IMR-90 (cell line): Measurements from ENCODE around the gene NAGPA. TPM values are rescaled to one million over a fixed set of nuclear protein-coding genes. Genes with fewer than 3 reads are reported as not detected.

ENCODE experiments used
- ATAC-seq: fragments of 200-7000 bp; cut with Tn5 transposase; 2 replicates; pipeline ENCODE4 v1.9.1; 2020; ENCODE audit warnings: low read depth, mild to moderate bottlenecking, moderate library complexity
- BruUV-seq: library from RNA; stranded (reverse); fragments of 400-500 nt; replicated peaks from 2 replicates; lab custom pipeline; 2021; lab: Mats Ljungman, UMichigan
- CTCF ChIA-PET: fragments of 300-600 bp; formaldehyde crosslinking; extraction: SDS; loops from one replicate; lab custom pipeline; 2021; ENCODE audit warnings: antibody characterized with exemption; lab: Yijun Ruan, JAX
- POLR2A ChIA-PET: fragments of 300-600 bp; sonication (Branson Sonifier 250); formaldehyde crosslinking; loops from one replicate; lab custom pipeline; 2022; ENCODE audit warnings: antibody characterized with exemption; ENCODE audit not compliant: unreplicated experiment; lab: Charles Lee
- DNase-seq: peaks from one replicate; pipeline ENCODE4 v3.0.0; 2013
- H2AFZ ChIP-seq: replicated peaks from 2 replicates; pipeline ENCODE3; 2013; ENCODE audit warnings: low read length, mild to moderate bottlenecking; ENCODE audit not compliant: poor library complexity
- H2AK5ac ChIP-seq: 2 replicates; pipeline ENCODE4 v1.6.1; 2013; ENCODE audit warnings: low read depth, low read length, inconsistent platforms
- H2AK9ac ChIP-seq: replicated peaks from 2 replicates; pipeline ENCODE3; 2013; ENCODE audit warnings: mild to moderate bottlenecking, low read depth, low read length, moderate library complexity; ENCODE audit not compliant: poor library complexity
- H2BK120ac ChIP-seq: 2 replicates; pipeline ENCODE4 v1.6.1; 2013; ENCODE audit warnings: low read depth, low read length, inconsistent platforms
- H2BK15ac ChIP-seq: 3 replicates; pipeline ENCODE4 v1.6.1; 2013; ENCODE audit warnings: low read depth, low read length, inconsistent platforms
- H2BK20ac ChIP-seq: 2 replicates; pipeline ENCODE4 v1.6.1; 2013; ENCODE audit warnings: low read depth, mild to moderate bottlenecking, inconsistent platforms, low read length, moderate library complexity
- H2BK5ac ChIP-seq: 2 replicates; pipeline ENCODE4 v1.6.1; 2013; ENCODE audit warnings: mild to moderate bottlenecking, low read depth, low read length, inconsistent platforms; ENCODE audit not compliant: poor library complexity, severe bottlenecking
- H3K14ac ChIP-seq: replicated peaks from 2 replicates; pipeline ENCODE4 v1.6.1; 2013; ENCODE audit warnings: low read depth, low read length, inconsistent platforms
- H3K18ac ChIP-seq: 2 replicates; pipeline ENCODE4 v1.6.1; 2013; ENCODE audit warnings: low read depth, low read length, control low read depth
- H3K23ac ChIP-seq: 2 replicates; pipeline ENCODE4 v1.6.1; 2013; ENCODE audit warnings: low read depth, low read length, inconsistent platforms
- H3K27ac ChIP-seq: 2 replicates; pipeline ENCODE4 v1.5.1; 2013; ENCODE audit warnings: mild to moderate bottlenecking, control low read depth, low read length; ENCODE audit not compliant: insufficient read depth
- H3K27me3 ChIP-seq: 2 replicates; pipeline ENCODE4 v1.6.1; 2013; ENCODE audit warnings: low read length; ENCODE audit not compliant: control insufficient read depth, insufficient read depth
- H3K36me3 ChIP-seq: 2 replicates; pipeline ENCODE4 v1.6.1; 2013; ENCODE audit warnings: low read length, mixed read lengths; ENCODE audit not compliant: control insufficient read depth, insufficient read depth
- H3K4ac ChIP-seq: 2 replicates; pipeline ENCODE4 v1.6.1; 2013; ENCODE audit warnings: low read depth, low read length, inconsistent platforms
- H3K4me1 ChIP-seq: 2 replicates; pipeline ENCODE4 v1.6.1; 2013; ENCODE audit warnings: low read length, mixed read lengths; ENCODE audit not compliant: control insufficient read depth, insufficient read depth
- H3K4me2 ChIP-seq: 2 replicates; pipeline ENCODE4 v1.6.1; 2013; ENCODE audit warnings: low read depth, mild to moderate bottlenecking, control low read depth, low read length, moderate library complexity
- H3K4me3 ChIP-seq: 2 replicates; pipeline ENCODE4 v1.5.1; 2013; ENCODE audit warnings: low read depth, mild to moderate bottlenecking, control low read depth, low read length, moderate library complexity; ENCODE audit not compliant: insufficient read depth
- H3K56ac ChIP-seq: 2 replicates; pipeline ENCODE4 v1.6.1; 2013; ENCODE audit warnings: low read length, inconsistent platforms; ENCODE audit not compliant: insufficient read depth; ENCODE audit errors: extremely low read depth
- H3K79me1 ChIP-seq, 2 experiments: 2 replicates each; pipeline ENCODE4 v1.6.1; 2013; ENCODE audit warnings: low read length in 2 of 2, inconsistent platforms in 1 of 2, low read depth in 1 of 2
- H3K9ac ChIP-seq: 2 replicates; pipeline ENCODE4 v1.6.1; 2013; ENCODE audit warnings: low read depth, low read length, control low read depth
- H3K9me1 ChIP-seq: 2 replicates; pipeline ENCODE4 v1.6.1; 2013; ENCODE audit warnings: low read length, inconsistent platforms; ENCODE audit not compliant: insufficient read depth
- H3K9me3 ChIP-seq: 2 replicates; pipeline ENCODE4 v1.6.1; 2013; ENCODE audit warnings: low read length; ENCODE audit not compliant: control insufficient read depth, insufficient read depth
- H4K20me1 ChIP-seq: 2 replicates; pipeline ENCODE4 v1.6.1; 2013; ENCODE audit warnings: low read length, inconsistent platforms; ENCODE audit not compliant: insufficient read depth
- H4K5ac ChIP-seq: 2 replicates; pipeline ENCODE4 v1.6.1; 2013; ENCODE audit warnings: mild to moderate bottlenecking, low read depth, low read length, control low read depth
- H4K8ac ChIP-seq, 2 experiments: 2 replicates each; pipeline ENCODE4 v1.6.1; 2013; ENCODE audit warnings: low read depth in 2 of 2, low read length in 2 of 2, control low read depth in 1 of 2, inconsistent platforms in 1 of 2
- H4K91ac ChIP-seq: 2 replicates; pipeline ENCODE4 v1.6.1; 2013; ENCODE audit warnings: low read depth, low read length, inconsistent platforms; ENCODE audit not compliant: insufficient read depth
- CEBPB ChIP-seq: IDR thresholded peaks from 2 replicates; pipeline ENCODE4 v1.6.1; 2012; ENCODE audit warnings: low read depth, low read length, improper control_type of control experiment
- CHD1 ChIP-seq: IDR thresholded peaks from 2 replicates; pipeline ENCODE4 v1.6.1; 2012; ENCODE audit warnings: low read depth, low read length, improper control_type of control experiment
- CTCF ChIP-seq: conservative IDR thresholded peaks from 2 replicates; pipeline ENCODE4 v1.5.1; 2012; ENCODE audit warnings: mild to moderate bottlenecking, low read depth, low read length, improper control_type of control experiment
- MAFK ChIP-seq: IDR thresholded peaks from 2 replicates; pipeline ENCODE4 v1.6.1; 2012; ENCODE audit warnings: low read depth, low read length, improper control_type of control experiment
- MAZ ChIP-seq: IDR thresholded peaks from 2 replicates; pipeline ENCODE4 v1.6.1; 2012; ENCODE audit warnings: low read depth, mild to moderate bottlenecking, low read length, improper control_type of control experiment, moderate library complexity, borderline replicate concordance
- RAD21 ChIP-seq: IDR thresholded peaks from 2 replicates; pipeline ENCODE4 v1.6.1; 2012; ENCODE audit warnings: low read length, improper control_type of control experiment
- RCOR1 ChIP-seq: IDR thresholded peaks from 2 replicates; pipeline ENCODE4 v1.6.1; 2012; ENCODE audit warnings: mild to moderate bottlenecking, low read length, improper control_type of control experiment; ENCODE audit not compliant: insufficient replicate concordance
- SMC3 ChIP-seq: fragments of 150-350 bp; IDR thresholded peaks from 2 replicates; pipeline ENCODE4 v1.6.1; 2016; ENCODE audit warnings: low read depth, mild to moderate bottlenecking, antibody characterized with exemption, low read length, moderate library complexity
- USF2 ChIP-seq: fragments of 150-350 bp; IDR thresholded peaks from 2 replicates; pipeline ENCODE4 v1.6.1; 2017; ENCODE audit warnings: mild to moderate bottlenecking, antibody characterized with exemption, low read length, low read depth
- WGBS, 2 experiments: methylation state at CpG; one replicate each; pipeline versions ENCODE4 v1.1.5 to v1.1.7; 2013; ENCODE audit warnings: missing lambda C conversion rate in 2 of 2; ENCODE audit not compliant: insufficient read length in 1 of 2; ENCODE audit errors: extremely low coverage in 2 of 2; 5-methylcytosine and 5-hydroxymethylcytosine counted together
- dilution Hi-C: fragments of 300-500 bp; cut with HindIII; formaldehyde crosslinking; loops from one replicate; pipeline ENCODE4 v1.14.3; 2018; ENCODE audit warnings: low sequenced_read_pairs; ENCODE audit not compliant: unreplicated experiment
- in situ Hi-C: fragments of 300-500 bp; cut with MboI; formaldehyde crosslinking; loops from 3 replicates; pipeline ENCODE4 v1.14.3; 2019; ENCODE audit warnings: low sequenced_read_pairs, inconsistent platforms, mixed read lengths
- intact Hi-C: fragments of 100-400 bp; cut with micrococcal nuclease; formaldehyde crosslinking; loops from 2 replicates; pipeline ENCODE4 v1.10.0; 2022
- polyA plus RNA-seq, 3 experiments: library from polyadenylated mRNA; depleted of rRNA; stranded (reverse); fragments of >200 nt; gene quantifications; 2 replicates each; pipeline ENCODE4 v1.2.3, GENCODE V29; 2012; ENCODE audit warnings: low replicate concordance in 1 of 3
- total RNA-seq: library from RNA; depleted of rRNA; stranded (reverse); fragments of >200 nt; gene quantifications from 2 replicates; pipeline ENCODE4 v1.2.3, GENCODE V29; 2012

NAGPA gene
- total and polyA plus RNA-seq, 2 of the 4 experiments (the other 2 are of a cell fraction), result 6.5 to 12.2 TPM

- dilution Hi-C loops, result no loop called here
- no peak overlapping the region for H3K4ac ChIP-seq
- CTCF ChIA-PET, result no interaction called here
Observed at GRCh38 chr16:5015887-5016286, 17.8 kb downstream of the NAGPA start.

More at GRCh38 chr16:5015887-5016286, 17.8 kb downstream of the NAGPA start:
- Histone ChIP-seq H4K91ac (no peak overlapping the region), H3K4me3 (no peak overlapping the region), H3K9ac (no peak overlapping the region), H2BK120ac (no peak overlapping the region), H4K8ac (no peak overlapping the region), H3K4me2 (no peak overlapping the region), H3K79me1 (no peaks in the 10 kb centered on the region), H2BK5ac (no peak overlapping the region), H3K36me3 (no peaks in the 10 kb centered on the region), H3K18ac (no peak overlapping the region), H3K9me3 (no peaks in the 10 kb centered on the region), H4K20me1 (no peaks in the 10 kb centered on the region), H2AK5ac (no peak overlapping the region), H2AFZ (no peak overlapping the region), H3K4me1 (no peaks in the 10 kb centered on the region), H2AK9ac (no peak overlapping the region), H3K23ac (no peak overlapping the region), H4K5ac (no peak overlapping the region), H2BK20ac (no peak overlapping the region), H3K27ac (no peak overlapping the region), H2BK15ac (no peak overlapping the region), H3K56ac (no peak overlapping the region), H3K27me3 (peaks cover 24% of the 10 kb centered on the region), H3K14ac (no peak overlapping the region), H3K9me1 (no peaks in the 10 kb centered on the region)
- intact Hi-C loops (no loop called here), in situ Hi-C loops (no loop called here)
- no TSS peak for BruUV-seq
- WGBS, 2 experiments, result no CpG with 5 or more reads among the region's 4 CpGs
- no peak for TF ChIP-seq SMC3
- no peak for TF ChIP-seq CEBPB
- TF ChIP-seq RAD21, result no peak
- no peak for TF ChIP-seq CTCF
- TF ChIP-seq CHD1, result no peak
- TF ChIP-seq MAFK, result no peak
- no peak for TF ChIP-seq MAZ
- TF ChIP-seq RCOR1, result no peak
- TF ChIP-seq USF2, result no peak
- no peak for ATAC-seq
- POLR2A ChIA-PET, result no interaction called here
- DNase-seq, result no peak
